GM11168 (cell line): ENCODE data around the gene NTM.

Source experiments
- in situ Hi-C: fragments of 300-500 bp; cut with MboI; formaldehyde crosslinking; loops from one replicate; pipeline ENCODE4 v1.12.0; 2022; ENCODE audit warnings: low sequenced_read_pairs; ENCODE audit not compliant: unreplicated experiment

NTM gene

DNA sequence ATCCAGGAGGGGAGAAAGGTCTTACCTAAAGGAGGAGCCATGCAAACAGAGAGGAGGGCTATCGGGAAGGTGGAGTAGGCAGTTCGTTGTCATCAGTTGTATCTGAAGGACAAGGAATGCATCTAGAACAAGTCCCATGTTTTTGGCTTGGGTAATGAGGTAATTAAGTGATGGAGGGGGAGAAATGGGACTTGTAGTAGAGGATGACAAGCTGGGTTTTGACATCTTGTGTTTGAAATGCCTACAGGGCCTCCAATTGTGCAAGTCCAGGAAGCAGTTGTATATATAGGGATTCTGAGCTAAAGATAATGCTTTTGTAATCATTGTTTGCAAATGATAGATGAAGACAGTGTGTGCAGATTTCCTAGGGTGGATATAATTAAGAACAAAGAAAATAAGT is 622.8 kb downstream of the NTM start:
- in situ Hi-C loops: no loop called here

DNA sequence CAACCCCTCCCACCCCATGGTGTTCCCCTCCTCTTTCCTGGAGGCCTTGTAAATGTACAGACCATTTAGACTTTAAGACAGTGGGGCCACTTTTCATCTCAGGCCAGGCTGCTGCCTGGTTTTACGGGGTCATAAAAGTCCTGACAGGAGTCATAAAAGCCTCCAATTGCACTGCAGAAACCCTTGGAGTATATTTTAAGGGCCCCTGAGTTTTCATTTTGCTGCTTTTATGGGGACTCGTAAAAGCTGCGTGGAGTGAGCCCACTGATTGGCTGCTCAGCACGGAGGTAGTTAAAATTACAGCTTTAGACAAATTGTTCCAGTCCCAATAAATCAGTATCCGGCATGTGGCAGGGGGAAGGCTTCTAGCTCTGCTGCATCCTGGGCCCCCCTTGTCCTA is 627.6 kb downstream of the NTM start:
- in situ Hi-C loops: no loop called here

DNA sequence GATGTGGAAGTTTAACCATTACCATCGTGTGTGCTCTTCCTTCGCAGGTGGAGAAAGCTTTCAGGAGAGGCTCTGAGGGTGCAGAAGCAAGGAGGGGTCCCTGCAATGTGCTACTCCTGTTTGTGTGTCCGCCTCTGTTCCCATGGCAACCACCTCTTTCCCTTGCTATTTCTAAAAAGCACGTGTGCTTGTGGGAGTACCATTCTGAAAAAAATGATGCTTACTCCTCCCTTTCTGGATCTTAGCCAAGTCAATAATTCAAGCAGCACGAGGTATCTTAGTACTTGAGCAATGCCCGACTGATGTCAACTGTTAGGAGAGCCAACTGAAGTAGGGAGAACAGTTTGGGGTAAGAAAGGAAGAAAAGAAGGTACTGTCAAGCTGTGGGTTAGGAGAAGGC is 628.7 kb downstream of the NTM start:
- in situ Hi-C loops: no loop called here

DNA sequence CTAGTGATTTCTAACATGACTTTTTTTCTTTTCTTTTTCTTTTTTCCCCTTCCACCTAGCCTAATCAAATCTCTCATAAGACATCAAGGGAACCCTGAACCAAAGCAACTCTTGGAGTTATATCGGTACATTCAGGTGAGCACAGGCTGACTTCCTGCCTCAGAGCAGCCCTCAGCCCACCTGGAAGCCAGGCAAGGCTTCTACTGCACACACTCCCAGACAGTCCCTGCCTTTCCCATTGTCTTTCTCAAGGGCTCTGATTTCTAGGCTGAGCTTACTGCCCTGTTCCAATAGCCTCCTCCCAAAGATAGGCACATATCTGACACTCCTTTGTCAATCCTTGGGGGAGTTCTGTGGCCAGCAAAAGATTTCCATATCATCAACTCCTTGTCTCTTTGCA is 629.5 kb downstream of the NTM start:
- in situ Hi-C loops: no loop called here

DNA sequence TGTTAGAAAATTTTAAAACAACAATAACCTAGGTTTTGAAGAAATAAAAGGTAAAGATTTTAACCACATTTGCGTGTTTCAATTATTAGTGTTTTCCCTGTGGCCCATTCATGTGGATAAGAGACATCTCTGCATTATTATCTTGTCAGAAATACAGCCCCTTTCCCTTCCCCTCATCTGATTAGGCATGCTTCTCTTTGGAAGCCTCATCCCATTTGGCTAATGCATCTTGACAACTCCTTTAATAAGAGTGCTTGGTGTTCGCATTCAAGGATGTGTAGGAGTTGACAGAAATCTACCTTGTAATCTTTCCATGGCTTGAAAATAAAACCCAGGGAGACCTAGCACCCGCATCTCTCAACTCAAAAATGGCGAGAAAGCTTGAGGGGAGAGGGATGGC is 635.5 kb downstream of the NTM start:
- in situ Hi-C loops: no loop called here

DNA sequence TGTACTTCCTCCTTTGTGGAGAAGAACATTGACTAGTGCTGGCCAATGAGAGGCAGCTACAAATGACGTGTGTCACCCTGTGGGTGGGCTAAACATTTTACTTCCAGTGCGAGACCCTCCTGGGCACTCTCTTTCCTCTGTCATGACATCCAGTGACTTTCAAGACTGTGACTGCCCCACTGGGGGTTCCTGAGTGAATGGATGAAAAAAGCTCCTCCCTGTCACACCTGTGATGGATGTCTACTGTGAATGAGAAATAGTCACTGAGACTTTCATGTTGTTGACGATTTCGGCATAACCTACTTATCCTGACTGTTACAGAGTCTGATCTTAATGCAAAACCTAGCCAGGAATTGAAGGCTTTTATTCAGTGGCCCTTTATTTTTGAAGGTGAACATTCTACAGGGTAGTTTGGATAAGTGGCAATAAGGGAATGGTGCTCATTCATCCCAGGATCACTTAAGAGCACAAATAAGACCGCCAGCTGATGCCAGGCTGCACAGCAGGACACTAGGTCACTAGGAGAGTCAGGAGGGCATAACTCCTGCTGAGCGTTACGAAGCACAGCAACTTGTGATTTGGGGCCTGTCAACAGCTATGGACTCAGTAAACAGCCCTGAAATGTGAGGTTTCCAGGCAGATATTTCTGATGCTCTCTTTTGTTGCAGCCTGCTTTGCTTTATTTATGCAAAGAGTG is 636.6 kb downstream of the NTM start:
- in situ Hi-C loops: no loop called here

DNA sequence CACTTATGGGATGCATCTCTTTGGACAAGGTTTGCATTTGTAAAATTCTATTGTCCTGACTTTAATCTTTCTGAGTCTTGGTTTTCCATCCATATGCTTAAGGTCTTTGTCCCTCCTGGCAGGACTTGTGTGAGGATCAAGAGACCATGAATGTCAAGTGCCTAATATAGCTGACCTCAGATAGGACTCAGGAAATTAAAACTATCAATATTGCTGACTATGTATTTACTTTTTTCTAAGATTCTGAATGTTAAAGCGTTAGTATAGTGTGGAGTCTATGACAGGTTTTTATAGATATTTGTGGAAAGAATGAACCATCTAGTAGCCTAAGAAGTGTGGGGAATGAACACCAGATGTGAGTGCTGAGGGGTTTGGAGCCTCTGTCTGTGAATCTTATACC is 637.8 kb downstream of the NTM start:
- in situ Hi-C loops: no loop called here

DNA sequence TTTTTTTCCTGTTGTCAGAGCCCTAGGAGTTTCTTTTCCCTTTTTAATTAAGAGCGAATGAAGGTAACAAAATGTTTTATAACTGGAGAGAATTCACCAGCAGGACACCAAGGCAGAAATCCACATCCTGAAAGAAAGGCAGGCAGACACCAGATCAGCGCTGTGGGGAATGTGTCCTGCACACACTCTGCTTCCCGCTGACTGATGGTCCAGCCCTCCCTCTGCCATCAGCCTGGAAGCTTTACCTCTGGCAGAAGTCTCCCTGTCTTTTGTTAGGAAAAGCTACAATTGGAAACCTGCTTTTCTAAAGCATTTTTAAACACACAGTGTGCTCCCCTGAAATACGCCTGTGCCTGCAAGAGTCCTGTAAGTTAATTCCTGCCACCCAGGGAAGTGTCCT is 638.5 kb downstream of the NTM start:
- in situ Hi-C loops: no loop called here

DNA sequence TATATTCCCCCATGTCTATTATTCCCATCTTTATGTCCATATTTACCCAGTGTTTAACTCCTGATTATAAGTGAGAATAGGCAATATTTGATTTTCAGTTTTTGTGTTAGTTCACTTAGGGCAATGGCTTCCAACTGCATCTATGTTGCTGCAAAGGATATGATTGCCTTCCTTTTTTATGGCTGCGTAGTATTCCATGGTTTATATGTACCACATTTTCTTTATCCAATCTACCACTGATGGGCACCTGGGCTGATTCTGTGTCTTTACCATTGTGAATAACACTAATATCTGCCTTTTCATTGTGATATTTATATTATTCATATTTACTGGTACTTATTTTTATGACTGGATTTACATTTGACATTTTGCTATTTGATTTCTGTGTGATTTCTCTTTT is 649.6 kb downstream of the NTM start:
- in situ Hi-C loops: no loop called here

DNA sequence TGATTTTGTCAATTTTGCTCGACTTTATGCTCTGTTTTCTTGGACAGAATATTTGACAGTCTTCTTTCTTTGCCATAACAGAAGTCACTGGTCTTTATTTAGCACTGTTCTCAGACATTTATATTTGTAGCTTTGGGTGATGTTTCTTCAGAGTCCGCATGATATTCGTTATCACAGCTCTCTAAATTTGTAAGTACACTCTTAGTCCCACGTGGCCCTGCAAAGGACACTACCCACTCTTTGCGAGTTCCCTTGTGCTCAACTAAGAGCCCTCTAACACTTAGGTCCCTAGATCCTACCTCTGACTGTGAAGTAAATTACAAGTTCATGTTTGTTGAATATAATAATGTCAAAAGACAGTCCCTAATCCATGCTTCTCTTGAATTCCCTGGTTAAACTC is 651.9 kb downstream of the NTM start:
- in situ Hi-C loops: no loop called here

DNA sequence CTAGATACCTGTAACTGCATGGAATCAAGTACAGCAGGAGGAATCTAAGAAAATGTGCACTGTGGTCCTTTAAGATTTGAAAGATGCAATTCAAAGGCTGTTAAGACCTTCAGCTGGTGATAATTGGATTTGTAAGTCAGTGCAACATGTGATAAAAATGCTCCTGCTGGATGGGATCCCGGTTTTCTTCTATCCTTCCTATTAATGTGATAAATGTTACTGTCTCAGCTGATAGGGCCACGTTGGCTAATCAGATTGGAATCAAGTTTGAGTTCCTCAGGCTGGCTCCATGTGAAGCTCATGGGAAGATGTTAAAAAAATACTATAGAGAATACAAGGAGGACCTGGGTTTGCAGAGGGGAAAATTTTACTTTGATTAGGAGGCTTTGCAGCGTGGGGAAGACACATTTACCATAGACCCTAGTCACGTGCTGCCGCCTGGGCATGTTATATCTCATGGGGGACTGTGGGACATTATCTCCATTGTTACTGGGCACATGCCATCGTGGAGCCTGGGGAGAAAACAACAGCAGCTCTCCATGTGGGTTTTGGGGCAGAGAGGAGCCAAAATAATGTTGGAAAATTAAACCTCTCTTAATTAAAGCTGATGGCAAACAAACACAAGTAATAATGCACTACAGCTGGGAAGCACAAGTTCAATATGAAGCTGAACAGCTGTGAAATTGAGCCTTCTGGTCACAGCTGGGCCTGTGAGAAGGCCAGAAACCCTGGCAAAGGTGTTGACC is 652.5 kb downstream of the NTM start:
- in situ Hi-C loops: no loop called here

DNA sequence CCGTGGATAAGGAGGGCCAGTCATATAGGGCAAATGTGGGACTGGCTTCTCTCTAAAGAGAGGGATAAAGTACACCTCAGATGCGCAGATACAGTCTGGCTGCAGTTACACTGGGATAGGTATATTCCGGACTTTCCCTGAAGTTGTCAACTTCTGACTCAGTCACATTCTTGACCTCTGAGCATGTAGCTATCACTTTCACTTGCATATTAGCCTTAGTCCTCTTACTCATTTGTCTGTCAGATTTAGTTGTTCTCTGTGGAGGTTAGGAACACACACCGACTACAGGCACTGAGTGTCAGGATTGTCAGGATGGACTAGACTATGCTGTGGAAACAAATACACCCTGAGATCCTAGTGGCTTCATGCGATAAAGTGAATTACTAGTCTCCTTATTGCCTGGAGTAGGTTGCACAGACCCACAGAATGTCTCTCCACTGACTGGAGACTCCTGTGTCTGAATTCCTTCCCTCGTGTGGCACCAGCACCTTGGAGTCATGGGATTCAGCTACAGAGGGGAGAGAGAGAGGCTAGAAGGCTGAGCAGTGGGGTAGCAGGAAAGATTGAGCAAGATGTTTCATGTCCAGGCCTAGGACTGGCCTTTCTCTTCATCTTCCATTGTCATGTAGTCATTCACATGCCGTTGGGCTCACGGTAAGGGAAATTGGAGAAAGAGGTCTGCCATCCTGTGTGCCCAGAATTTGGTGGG is 654.3 kb downstream of the NTM start:
- in situ Hi-C loops: loop anchor here (25.0 kb wide), 1 partner anchor 162 kb away; no protein-coding TSS in a partner anchor

DNA sequence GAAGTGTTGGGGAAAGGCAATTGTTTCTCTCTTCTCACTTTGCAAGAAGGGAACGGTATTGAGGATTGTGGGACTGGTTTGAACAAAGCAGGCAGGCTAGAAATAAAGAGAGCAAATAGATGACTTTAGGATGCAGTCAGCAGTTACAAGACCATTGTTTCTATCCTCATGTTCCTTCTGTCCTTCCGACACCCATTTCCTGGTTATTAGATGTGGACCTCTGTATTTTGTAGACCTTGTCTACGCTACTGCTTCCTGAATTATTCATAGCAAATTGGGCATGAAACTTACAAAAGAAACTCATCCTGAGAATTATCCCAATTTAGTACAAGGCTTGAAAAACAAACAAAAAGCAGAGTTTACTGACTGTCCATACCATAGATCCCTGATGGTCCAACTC is 656.3 kb downstream of the NTM start:
- in situ Hi-C loops: loop anchor here (25.0 kb wide), 1 partner anchor 164 kb away; no protein-coding TSS in a partner anchor

DNA sequence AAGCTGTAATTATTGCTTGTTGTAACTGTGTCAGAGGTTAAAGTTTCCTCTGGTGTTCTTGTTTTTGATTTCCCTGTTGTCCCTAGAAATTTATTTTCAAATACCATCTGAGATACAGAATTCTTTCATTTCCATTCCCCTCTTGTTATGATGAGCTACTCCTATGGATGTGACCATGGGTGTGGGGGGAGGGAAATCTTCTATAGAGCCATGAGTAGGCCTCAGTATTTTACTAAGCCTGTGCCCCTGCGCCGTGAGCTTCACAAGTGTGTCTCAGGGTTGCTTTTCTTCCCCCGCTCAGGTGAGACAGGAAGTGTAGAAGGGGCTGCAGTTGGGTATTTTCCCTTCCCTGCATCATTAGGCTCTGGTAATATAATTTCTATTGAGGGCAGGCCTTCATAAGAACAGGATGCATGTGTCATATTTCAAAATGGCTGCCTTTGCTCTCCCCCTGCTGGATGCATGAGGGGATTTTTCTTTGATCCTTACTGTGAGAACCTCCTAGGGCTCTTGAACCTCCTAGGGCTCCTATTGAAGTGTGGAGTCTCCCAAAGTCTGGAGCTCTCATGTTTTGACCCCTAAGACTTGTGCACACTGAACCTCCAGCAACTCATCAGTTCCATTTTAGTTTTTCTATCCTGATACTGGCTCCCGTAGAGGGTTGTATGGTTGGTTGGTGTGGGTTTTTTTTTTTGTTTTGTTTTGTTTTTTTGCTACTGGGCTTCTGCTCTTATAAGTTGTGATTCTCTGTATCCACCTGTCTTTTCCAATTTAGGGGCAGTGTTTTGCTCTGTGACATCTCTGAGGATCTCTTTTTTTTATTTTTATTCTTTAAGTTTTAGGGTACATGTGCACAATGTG is 658.2 kb downstream of the NTM start:
- in situ Hi-C loops: loop anchor here (25.0 kb wide), 1 partner anchor 166 kb away; no protein-coding TSS in a partner anchor

DNA sequence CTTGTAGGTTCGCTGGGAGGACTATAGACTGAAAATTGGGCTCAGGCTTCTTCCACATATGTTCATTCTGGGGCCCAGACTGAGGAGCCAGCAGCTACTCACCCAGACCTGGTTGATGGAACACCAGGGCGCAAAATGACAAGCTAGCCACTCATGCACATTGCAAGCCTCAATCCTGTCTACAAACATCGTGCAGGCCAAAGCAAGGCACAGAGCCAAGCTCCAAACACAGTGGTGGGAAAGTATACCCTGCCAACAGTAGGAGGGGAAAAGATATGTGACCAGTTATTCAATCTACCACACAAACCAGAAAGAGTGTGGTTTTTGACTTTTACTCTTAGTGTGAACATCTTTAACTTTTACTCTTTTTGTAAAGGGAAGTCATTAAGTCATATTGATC is 660.5 kb downstream of the NTM start:
- in situ Hi-C loops: loop anchor here (25.0 kb wide), 1 partner anchor 169 kb away; no protein-coding TSS in a partner anchor

DNA sequence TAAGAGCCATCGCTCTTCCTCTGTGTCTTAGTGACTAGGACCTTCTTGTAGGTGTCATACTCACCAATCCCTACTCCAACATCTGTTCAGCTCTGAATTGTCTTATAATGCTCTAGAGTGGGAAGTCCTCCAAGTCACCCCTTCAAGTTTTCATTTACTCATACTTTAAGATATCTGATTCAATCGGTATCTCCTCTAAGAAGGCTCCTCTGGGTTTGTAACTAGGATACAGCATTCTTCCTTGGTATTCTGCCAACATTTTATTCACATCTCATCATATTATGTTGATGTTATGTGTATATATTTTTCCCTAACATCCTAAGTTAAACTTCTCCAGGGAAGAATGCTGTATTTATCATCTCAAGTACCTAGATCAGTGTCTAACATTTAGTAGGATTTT is 662.1 kb downstream of the NTM start:
- in situ Hi-C loops: loop anchor here (25.0 kb wide), 1 partner anchor 170 kb away; no protein-coding TSS in a partner anchor

DNA sequence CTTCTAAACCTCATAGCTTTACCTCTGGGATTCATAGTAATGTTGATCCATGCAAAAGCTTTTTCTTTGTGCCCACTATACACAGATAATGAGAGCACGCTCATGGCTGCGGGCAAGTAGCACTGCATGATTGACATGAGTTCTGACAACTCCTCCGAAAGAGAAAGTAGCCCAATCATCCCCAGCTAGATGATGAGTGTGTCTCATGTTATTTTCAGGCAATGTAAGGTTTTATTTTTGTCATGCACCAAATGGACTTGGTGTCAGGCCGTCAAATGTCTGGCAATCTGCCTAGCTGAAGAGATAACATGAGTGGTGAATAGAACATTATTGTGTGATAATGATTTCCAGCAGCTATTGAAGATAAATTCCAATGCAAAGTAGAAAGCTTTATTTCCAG is 662.6 kb downstream of the NTM start:
- in situ Hi-C loops: loop anchor here (25.0 kb wide), 1 partner anchor 171 kb away; no protein-coding TSS in a partner anchor

DNA sequence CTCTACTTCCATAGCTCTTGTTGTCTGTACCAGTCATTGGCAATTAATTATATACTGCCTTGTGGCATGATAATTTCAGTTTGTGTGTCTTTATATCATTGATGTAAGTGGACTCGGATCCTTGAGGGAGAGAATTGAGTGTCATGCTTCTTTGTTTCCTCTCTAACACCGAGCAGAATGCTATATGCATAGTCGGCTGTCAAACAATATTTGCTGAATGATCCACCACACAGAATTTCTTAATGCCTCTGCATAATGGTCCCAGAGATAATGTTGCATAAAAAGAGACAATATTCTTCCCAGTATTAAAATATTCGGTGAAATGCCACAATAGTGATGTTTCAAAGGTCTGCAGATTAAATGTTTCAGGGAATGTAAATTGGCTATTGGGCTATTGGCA is 664.8 kb downstream of the NTM start:
- in situ Hi-C loops: loop anchor here (25.0 kb wide), 1 partner anchor 173 kb away; no protein-coding TSS in a partner anchor

DNA sequence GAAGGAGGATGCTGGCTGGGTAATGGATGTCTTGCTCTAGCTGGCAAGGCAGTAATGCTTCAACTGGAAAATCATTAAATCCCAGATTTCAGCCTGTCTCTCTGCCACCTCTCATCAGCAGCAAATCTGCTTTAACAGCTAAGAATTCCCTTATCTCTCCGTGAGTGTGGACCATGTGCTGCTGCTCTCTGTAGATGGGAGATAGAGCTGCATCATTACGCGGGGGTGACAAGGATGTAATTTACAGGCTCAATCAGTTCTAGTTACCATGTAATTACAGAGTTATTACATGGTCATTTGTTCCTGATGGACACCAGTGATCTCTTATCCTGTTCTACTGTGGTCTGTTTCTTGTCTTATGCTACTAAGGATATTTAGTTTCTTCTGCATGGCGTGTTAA is 665.4 kb downstream of the NTM start:
- in situ Hi-C loops: loop anchor here (25.0 kb wide), 1 partner anchor 173 kb away; no protein-coding TSS in a partner anchor

DNA sequence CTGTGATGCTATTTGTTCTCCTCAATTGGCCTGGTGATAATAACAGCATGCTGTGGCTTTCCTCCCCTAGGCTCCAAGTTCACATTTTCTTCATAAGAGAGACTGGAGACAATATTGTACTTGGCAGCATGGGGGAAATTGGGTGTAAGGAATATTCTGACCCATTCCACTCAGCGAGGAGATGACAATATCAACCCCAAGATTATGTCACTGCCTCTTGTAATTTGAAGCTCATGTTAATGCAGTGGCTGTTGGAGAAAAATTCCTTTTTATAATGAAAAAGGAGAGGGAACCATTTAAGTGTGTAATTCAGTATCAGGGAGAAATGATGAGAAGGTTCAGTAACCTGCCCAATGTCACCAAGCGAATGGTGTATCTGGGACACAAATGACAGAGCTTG is 665.8 kb downstream of the NTM start:
- in situ Hi-C loops: loop anchor here (25.0 kb wide), 1 partner anchor 174 kb away; no protein-coding TSS in a partner anchor
